B cell (primary cell): ENCODE measurements around the gene PLPPR5. TPM values are rescaled to one million over a fixed set of nuclear protein-coding genes. Genes with fewer than 3 reads are reported as not detected.

Experiments
- ATAC-seq: fragments of 200-7000 bp; cut with Tn5 transposase; one replicate; pipeline ENCODE4 v1.10.0; 2021; ENCODE audit warnings: low read depth, mild to moderate bottlenecking, moderate number of reproducible peaks, moderate library complexity
- CTCF ChIA-PET: fragments of 350-600 bp; sonication (Branson Sonifier 250); formaldehyde crosslinking; loops from one replicate; lab custom pipeline; 2021; ENCODE audit warnings: antibody characterized with exemption, inconsistent platforms; lab: Charles Lee
- POLR2A ChIA-PET: fragments of 350-600 bp; sonication (Branson Sonifier 250); formaldehyde crosslinking; loops from one replicate; lab custom pipeline; 2021; ENCODE audit warnings: antibody characterized with exemption; lab: Charles Lee
- DNase-seq: peaks from one replicate; pipeline ENCODE4 v3.0.0; 2013
- H2AFZ ChIP-seq: 2 replicates; pipeline ENCODE4 v1.6.1; 2012; ENCODE audit warnings: mild to moderate bottlenecking, low read depth, low read length; ENCODE audit not compliant: insufficient read depth, poor library complexity, severe bottlenecking
- H3K27ac ChIP-seq, 2 donors: 1 replicate in 1 of 2; 2 replicates in 1 of 2; pipeline ENCODE4 v1.5.1; 2012 to 2013; ENCODE audit warnings: low read length in 2 of 2, mild to moderate bottlenecking in 2 of 2, moderate library complexity in 1 of 2
- H3K27me3 ChIP-seq, 4 experiments: fragments of 200-600 bp in 1 of 4; sonication (generic) in 1 of 4; replicated peaks in 1 of 4; 1 replicate in 2 of 4; 2 replicates in 2 of 4; pipeline versions ENCODE4 v1.6.1 to v1.7.0; 2013 to 2016; ENCODE audit warnings: low read length in 3 of 4, mild to moderate bottlenecking in 2 of 4, mixed read lengths in 1 of 4, moderate library complexity in 1 of 4; ENCODE audit not compliant: insufficient read depth in 4 of 4, control insufficient read depth in 3 of 4; ENCODE audit errors: control extremely low read depth in 1 of 4
- H3K36me3 ChIP-seq, 2 experiments: replicated peaks in 1 of 2; 1 replicate in 1 of 2; 2 replicates in 1 of 2; pipeline versions ENCODE4 v1.6.1 to v1.7.1; 2013; ENCODE audit warnings: low read length in 1 of 2; ENCODE audit not compliant: insufficient read depth in 2 of 2, control insufficient read depth in 1 of 2; ENCODE audit errors: control extremely low read depth in 1 of 2, extremely low read depth in 1 of 2
- H3K4me1 ChIP-seq, 2 donors: fragments of 200-600 bp in 1 of 2; sonication (generic) in 1 of 2; 1 replicate in 1 of 2; 2 replicates in 1 of 2; pipeline versions ENCODE4 v1.5.1 to v1.6.1; 2013 to 2017; ENCODE audit warnings: low read length in 2 of 2; ENCODE audit not compliant: control insufficient read depth in 2 of 2, insufficient read depth in 2 of 2
- H3K4me2 ChIP-seq: replicated peaks from 2 replicates; pipeline ENCODE3; 2012; ENCODE audit warnings: mild to moderate bottlenecking, low read depth, low read length; ENCODE audit not compliant: poor library complexity, severe bottlenecking
- H3K4me3 ChIP-seq, 5 experiments: fragments of 200-600 bp in 1 of 5; sonication (generic) in 1 of 5; 1 replicate in 3 of 5; 2 replicates in 2 of 5; pipeline versions ENCODE4 v1.5.1 to v1.7.0; 2011 to 2016; ENCODE audit warnings: low read length in 4 of 5, mild to moderate bottlenecking in 4 of 5, low read depth in 2 of 5, control low read depth in 1 of 5, moderate library complexity in 1 of 5; ENCODE audit not compliant: insufficient read depth in 1 of 5; ENCODE audit errors: control extremely low read depth in 1 of 5, extremely low read depth in 1 of 5
- H3K79me2 ChIP-seq: fragments of 200-600 bp; sonication (generic); one replicate; pipeline ENCODE4 v1.6.0; 2016; ENCODE audit warnings: low read length; ENCODE audit not compliant: control insufficient read depth, insufficient read depth
- H3K9ac ChIP-seq: fragments of 200-600 bp; sonication (generic); 2 replicates; pipeline ENCODE4 v1.6.1; 2017; ENCODE audit warnings: mild to moderate bottlenecking, low read length, moderate library complexity
- H3K9me3 ChIP-seq, 3 donors: one replicate each; pipeline versions ENCODE4 v1.6.1 to v1.7.1; 2013; ENCODE audit warnings: low read length in 2 of 3; ENCODE audit not compliant: control insufficient read depth in 2 of 3, insufficient read depth in 1 of 3; ENCODE audit errors: control extremely low read depth in 1 of 3
- H4K20me1 ChIP-seq: 2 replicates; pipeline ENCODE4 v1.6.0; 2012; ENCODE audit warnings: mild to moderate bottlenecking, low read length; ENCODE audit not compliant: insufficient read depth, control insufficient read depth, poor library complexity, severe bottlenecking
- H3K27ac Mint-ChIP-seq: one replicate; pipeline ENCODE4 v1.8.0; 2021; ENCODE audit warnings: mixed read lengths
- H3K27me3 Mint-ChIP-seq: one replicate; pipeline ENCODE4 v1.8.0; 2021; ENCODE audit warnings: mixed read lengths
- H3K4me1 Mint-ChIP-seq: one replicate; pipeline ENCODE4 v1.8.0; 2021; ENCODE audit warnings: mixed read lengths
- H3K4me3 Mint-ChIP-seq: one replicate; pipeline ENCODE4 v1.8.0; 2021; ENCODE audit warnings: mixed read lengths
- H3K9me3 Mint-ChIP-seq: one replicate; pipeline ENCODE4 v1.8.0; 2022; ENCODE audit warnings: mixed read lengths; ENCODE audit not compliant: insufficient read depth
- EZH2 ChIP-seq: IDR thresholded peaks from 2 replicates; pipeline ENCODE4 v1.6.1; 2012; ENCODE audit warnings: borderline replicate concordance, low read depth, mild to moderate bottlenecking, moderate library complexity, low read length; ENCODE audit not compliant: insufficient read depth, poor library complexity, severe bottlenecking
- WGBS: methylation state at CpG from one replicate; pipeline ENCODE4 v1.1.5; 2013; ENCODE audit warnings: missing lambda C conversion rate; ENCODE audit not compliant: insufficient coverage; 5-methylcytosine and 5-hydroxymethylcytosine counted together
- intact Hi-C: fragments of 100-400 bp; cut with micrococcal nuclease; formaldehyde crosslinking; loops from one replicate; pipeline ENCODE4 v1.10.0; 2022
- polyA plus RNA-seq: library from polyadenylated mRNA; depleted of rRNA; stranded (reverse); fragments of >200 nt; gene quantifications from 2 replicates; pipeline ENCODE4 v1.2.3, GENCODE V29; 2012
- total RNA-seq, 2 donors: library from RNA; stranded (reverse); fragments of 120-200 nt in 1 of 2; gene quantifications; 1 replicate in 1 of 2; 2 replicates in 1 of 2; pipeline versions ENCODE4 v1.2.3 to v1.2.4, GENCODE V29; 2013 to 2022
- TF ChIP-seq, protein P1 (sequence below): fragments of 200-600 bp; IDR thresholded peaks from one replicate; pipeline ENCODE4 v1.8.0; 2022; ENCODE audit warnings: antibody characterized with exemption, mild to moderate bottlenecking

Gene PLPPR5
- total and polyA plus RNA-seq, 2 donors (not counting 1 experiment from before 2014, with no cell fraction given): not detected

DNA sequence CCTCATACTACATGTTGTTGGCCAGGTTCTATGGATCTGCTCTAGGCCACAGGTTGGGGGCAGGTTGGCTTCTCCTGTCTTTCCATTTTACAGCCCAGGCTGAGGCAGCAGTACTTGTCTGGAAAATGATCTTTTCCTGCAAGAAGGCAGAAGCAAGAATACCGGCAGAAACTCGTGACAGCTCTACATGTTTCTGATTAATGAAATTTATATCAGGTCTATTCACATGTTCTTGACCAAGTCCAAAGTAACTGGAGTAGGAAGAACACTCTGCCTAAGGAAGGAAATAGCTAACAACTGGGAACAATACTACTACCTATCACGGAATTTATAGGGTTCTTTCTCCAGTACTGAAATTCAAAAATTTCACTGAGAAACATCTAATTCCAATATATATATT is 98.3 kb downstream of the PLPPR5 start:
- Histone ChIP-seq H3K36me3 (no peaks in the 10 kb centered on the region), H3K4me2 (no peak overlapping the region), H4K20me1 (no peaks in the 10 kb centered on the region), H2AFZ (no peak overlapping the region), H3K9ac (no peak overlapping the region), H3K27ac (no peak overlapping the region), H3K4me3 (no peak overlapping the region), H3K4me1 (no peaks in the 10 kb centered on the region), H3K79me2 (no peaks in the 10 kb centered on the region), H3K27me3 (no peaks in the 10 kb centered on the region), H3K9me3 (no peaks in the 10 kb centered on the region)
- no peaks in the 10 kb centered on the region for H3K27me3 Mint-ChIP-seq
- no peak overlapping the region for H3K4me3 Mint-ChIP-seq
- ATAC-seq: no peak
- no peak for DNase-seq
- peaks cover 1% of the 10 kb centered on the region for H3K4me1 Mint-ChIP-seq
- CTCF ChIA-PET: no interaction called here
- H3K9me3 Mint-ChIP-seq: no peaks in the 10 kb centered on the region
- 90% methylated on average over 2 of the region's 3 CpGs for WGBS
- POLR2A ChIA-PET: no interaction called here
- H3K27ac Mint-ChIP-seq: no peak overlapping the region
- TF ChIP-seq EZH2: no peak
- TF ChIP-seq, protein P1, sequence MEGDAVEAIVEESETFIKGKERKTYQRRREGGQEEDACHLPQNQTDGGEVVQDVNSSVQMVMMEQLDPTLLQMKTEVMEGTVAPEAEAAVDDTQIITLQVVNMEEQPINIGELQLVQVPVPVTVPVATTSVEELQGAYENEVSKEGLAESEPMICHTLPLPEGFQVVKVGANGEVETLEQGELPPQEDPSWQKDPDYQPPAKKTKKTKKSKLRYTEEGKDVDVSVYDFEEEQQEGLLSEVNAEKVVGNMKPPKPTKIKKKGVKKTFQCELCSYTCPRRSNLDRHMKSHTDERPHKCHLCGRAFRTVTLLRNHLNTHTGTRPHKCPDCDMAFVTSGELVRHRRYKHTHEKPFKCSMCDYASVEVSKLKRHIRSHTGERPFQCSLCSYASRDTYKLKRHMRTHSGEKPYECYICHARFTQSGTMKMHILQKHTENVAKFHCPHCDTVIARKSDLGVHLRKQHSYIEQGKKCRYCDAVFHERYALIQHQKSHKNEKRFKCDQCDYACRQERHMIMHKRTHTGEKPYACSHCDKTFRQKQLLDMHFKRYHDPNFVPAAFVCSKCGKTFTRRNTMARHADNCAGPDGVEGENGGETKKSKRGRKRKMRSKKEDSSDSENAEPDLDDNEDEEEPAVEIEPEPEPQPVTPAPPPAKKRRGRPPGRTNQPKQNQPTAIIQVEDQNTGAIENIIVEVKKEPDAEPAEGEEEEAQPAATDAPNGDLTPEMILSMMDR: no peak
- intact Hi-C loops: no loop called here

DNA sequence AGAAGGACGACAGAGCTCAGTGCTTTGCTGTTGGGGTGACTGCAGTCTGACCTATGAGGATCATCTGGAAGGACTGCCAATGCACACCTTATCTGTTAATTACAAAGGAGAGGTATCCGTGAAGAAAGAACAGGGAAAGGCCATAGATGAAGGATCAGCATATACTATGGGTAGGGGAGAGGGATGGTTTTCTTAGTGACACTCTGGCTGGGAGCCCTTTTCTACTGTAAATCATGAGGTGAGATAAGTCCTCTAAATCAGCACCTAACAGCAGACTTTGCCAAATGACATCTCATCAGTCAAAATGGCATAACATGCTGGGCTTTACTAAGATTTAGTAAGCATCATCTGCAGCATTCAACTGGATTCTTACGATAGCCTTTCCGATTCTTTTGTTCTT is 100.0 kb downstream of the PLPPR5 start:
- no peak overlapping the region for H3K4me3 Mint-ChIP-seq
- no peaks in the 10 kb centered on the region for H3K27me3 Mint-ChIP-seq
- H3K36me3 ChIP-seq: no peaks in the 10 kb centered on the region
- H3K79me2 ChIP-seq: no peaks in the 10 kb centered on the region
- CTCF ChIA-PET: no interaction called here
- no peak overlapping the region for H3K9ac ChIP-seq
- POLR2A ChIA-PET: no interaction called here
- no peak overlapping the region for H3K27ac Mint-ChIP-seq
- H3K4me1 Mint-ChIP-seq: peaks cover 1% of the 10 kb centered on the region
- H3K27ac ChIP-seq: no peak overlapping the region
- no peaks in the 10 kb centered on the region for H4K20me1 ChIP-seq
- H2AFZ ChIP-seq: no peak overlapping the region
- no peaks in the 10 kb centered on the region for H3K4me1 ChIP-seq
- DNase-seq: no peak
- no peaks in the 10 kb centered on the region for H3K9me3 Mint-ChIP-seq
- no peaks in the 10 kb centered on the region for H3K9me3 ChIP-seq
- no peaks in the 10 kb centered on the region for H3K27me3 ChIP-seq
- 100% methylated on average over 1 of the region's 4 CpGs for WGBS
- no peak for TF ChIP-seq EZH2
- TF ChIP-seq, protein P1: no peak
- no peak overlapping the region for H3K4me3 ChIP-seq
- no peak for ATAC-seq
- no peak overlapping the region for H3K4me2 ChIP-seq
- intact Hi-C loops: no loop called here
